ENCODE results near the gene CDKAL1. TPM values are rescaled to one million over a fixed set of nuclear protein-coding genes. Genes with fewer than 3 reads are reported as not detected.
"Not testable (repeated sequence)": the region's sequence is repeated elsewhere in the genome, so short reads cannot be mapped to it uniquely, and the experiment has no call there.

Gene CDKAL1
- total RNA-seq, 2 donors from 2014 or later, result 12.1 to 19.0 TPM

- Histone ChIP-seq H3K9me3 (no peaks in the 10 kb centered on the region), H3K4me3 (no peak overlapping the region), H3K4me1 (replicated peaks) (no peaks in the 10 kb centered on the region), H3K27ac (no peak overlapping the region), H3K36me3 (no peaks in the 10 kb centered on the region), H3K27me3 (replicated peaks; ENCODE audit: insufficient read depth) (no peaks in the 10 kb centered on the region)
- intact Hi-C loops (cut with DNase I), result no loop called here
- no peak for DNase-seq (ENCODE audit: low spot score)
- TF ChIP-seq POLR2AphosphoS5 (IDR thresholded peaks at IDR 0.05) (no peak), POLR2A (IDR thresholded peaks at IDR 0.05) (no peak)
- 88% methylated on average over 2 of the region's 2 CpGs for WGBS
Observed at GRCh38 chr6:21240709-21241108, 706.5 kb downstream of the CDKAL1 start.

GRCh38 chr6:21241231-21242130 lies 707.2 kb downstream of the CDKAL1 start:
- TF ChIP-seq POLR2A (IDR thresholded peaks at IDR 0.05) (no peak), CTCF (IDR thresholded peaks at IDR 0.05) (no peak), POLR2AphosphoS5 (IDR thresholded peaks at IDR 0.05) (no peak)
- intact Hi-C loops (cut with DNase I), result no loop called here
- WGBS, result 84% methylated on average over 5 of the region's 5 CpGs

GRCh38 chr6:21244897-21245470 lies 710.7 kb downstream of the CDKAL1 start:
- TF ChIP-seq POLR2A (IDR thresholded peaks at IDR 0.05), result no peak
- TF ChIP-seq CTCF (IDR thresholded peaks at IDR 0.05), result no peak
- no peak for TF ChIP-seq POLR2AphosphoS5 (IDR thresholded peaks at IDR 0.05)
- H3K36me3 ChIP-seq, result no peaks in the 10 kb centered on the region
- no peak overlapping the region for H3K4me3 ChIP-seq
- WGBS, result 66% methylated on average over 3 of the region's 3 CpGs
- H3K27me3 ChIP-seq (replicated peaks; ENCODE audit: insufficient read depth), result no peaks in the 10 kb centered on the region
- H3K9me3 ChIP-seq, result no peaks in the 10 kb centered on the region
- no peaks in the 10 kb centered on the region for H3K4me1 ChIP-seq (replicated peaks)
- no peak overlapping the region for H3K27ac ChIP-seq
- intact Hi-C loops (cut with DNase I), result no loop called here
- no peak for DNase-seq (ENCODE audit: low spot score)

More at GRCh38 chr6:21241231-21242130, 707.2 kb downstream of the CDKAL1 start:
- no peak for DNase-seq (ENCODE audit: low spot score)
- H3K4me3 ChIP-seq, result no peak overlapping the region
- H3K27me3 ChIP-seq (replicated peaks; ENCODE audit: insufficient read depth), result no peaks in the 10 kb centered on the region
- no peaks in the 10 kb centered on the region for H3K36me3 ChIP-seq
- H3K27ac ChIP-seq, result no peak overlapping the region
- no peaks in the 10 kb centered on the region for H3K9me3 ChIP-seq
- H3K4me1 ChIP-seq (replicated peaks), result no peaks in the 10 kb centered on the region

GRCh38 chr6:21245488-21245887 lies 711.2 kb downstream of the CDKAL1 start:
- intact Hi-C loops (cut with DNase I), result no loop called here
- WGBS, result 95% methylated on average over 4 of the region's 4 CpGs
- H3K27me3 ChIP-seq (replicated peaks; ENCODE audit: insufficient read depth), result no peaks in the 10 kb centered on the region
- no peaks in the 10 kb centered on the region for H3K4me1 ChIP-seq (replicated peaks)
- no peak for DNase-seq (ENCODE audit: low spot score)
- no peak overlapping the region for H3K4me3 ChIP-seq
- H3K36me3 ChIP-seq, result no peaks in the 10 kb centered on the region
- no peaks in the 10 kb centered on the region for H3K9me3 ChIP-seq
- no peak for TF ChIP-seq POLR2A (IDR thresholded peaks at IDR 0.05)
- TF ChIP-seq CTCF (IDR thresholded peaks at IDR 0.05), result no peak
- no peak for TF ChIP-seq POLR2AphosphoS5 (IDR thresholded peaks at IDR 0.05)
- H3K27ac ChIP-seq, result no peak overlapping the region

GRCh38 chr6:21246075-21246474 lies 711.8 kb downstream of the CDKAL1 start:
- TF ChIP-seq POLR2A (IDR thresholded peaks at IDR 0.05), result no peak
- TF ChIP-seq POLR2AphosphoS5 (IDR thresholded peaks at IDR 0.05), result no peak
- no peak for TF ChIP-seq CTCF (IDR thresholded peaks at IDR 0.05)
- 93% methylated on average over 6 of the region's 6 CpGs for WGBS

GRCh38 chr6:21254460-21254859 lies 720.2 kb downstream of the CDKAL1 start:
- intact Hi-C loops (cut with DNase I); H3K4me1 ChIP-seq (replicated peaks); H3K4me3 ChIP-seq; DNase-seq (ENCODE audit: low spot score); H3K27ac ChIP-seq; H3K36me3 ChIP-seq; H3K9me3 ChIP-seq; H3K27me3 ChIP-seq (replicated peaks; ENCODE audit: insufficient read depth): not testable (repeated sequence)

More at GRCh38 chr6:21246075-21246474, 711.8 kb downstream of the CDKAL1 start:
- Histone ChIP-seq H3K27ac (no peak overlapping the region), H3K9me3 (no peaks in the 10 kb centered on the region), H3K36me3 (no peaks in the 10 kb centered on the region), H3K27me3 (replicated peaks; ENCODE audit: insufficient read depth) (no peaks in the 10 kb centered on the region), H3K4me3 (no peak overlapping the region), H3K4me1 (replicated peaks) (no peaks in the 10 kb centered on the region)
- intact Hi-C loops (cut with DNase I), result no loop called here
- no peak for DNase-seq (ENCODE audit: low spot score)

All from prostate gland (tissue), 2 donors.